Astrocyte (in vitro differentiated cells and primary cell): ENCODE results near the gene PCSK5. TPM values are rescaled to one million over a fixed set of nuclear protein-coding genes. Genes with fewer than 3 reads are reported as not detected.

Experiments
- DNase-seq: peaks from one replicate; pipeline ENCODE4 v3.0.0-alpha.2; 2010; ENCODE audit warnings: low read depth
- FAIRE-seq: peaks from 2 replicates; lab custom pipeline; 2011; peaks lifted over from hg19 to GRCh38; lab: Jason Lieb, UNC
- H2AFZ ChIP-seq: 2 replicates; pipeline ENCODE4 v1.6.0; 2012; ENCODE audit warnings: low read depth, low read length, inconsistent platforms
- H3K27ac ChIP-seq: 2 replicates; pipeline ENCODE4 v1.5.1; 2011; ENCODE audit warnings: low read depth, low read length, inconsistent platforms
- H3K27me3 ChIP-seq: 2 replicates; pipeline ENCODE4 v1.6.0; 2011; ENCODE audit warnings: low read length, inconsistent platforms; ENCODE audit not compliant: insufficient read depth
- H3K36me3 ChIP-seq: 2 replicates; pipeline ENCODE4 v1.5.1; 2011; ENCODE audit warnings: low read length, inconsistent platforms; ENCODE audit not compliant: insufficient read depth
- H3K4me1 ChIP-seq: 2 replicates; pipeline ENCODE4 v1.5.1; 2011; ENCODE audit warnings: low read length, inconsistent platforms; ENCODE audit not compliant: insufficient read depth
- H3K4me2 ChIP-seq: 2 replicates; pipeline ENCODE4 v1.6.0; 2012; ENCODE audit warnings: low read length, inconsistent platforms
- H3K4me3 ChIP-seq: 2 replicates; pipeline ENCODE4 v1.5.1; 2011; ENCODE audit warnings: low read depth, mild to moderate bottlenecking, low read length, inconsistent platforms; ENCODE audit not compliant: insufficient read depth
- H3K79me2 ChIP-seq: 2 replicates; pipeline ENCODE4 v1.6.0; 2012; ENCODE audit warnings: mild to moderate bottlenecking, low read length, inconsistent platforms; ENCODE audit not compliant: insufficient read depth
- H3K9ac ChIP-seq: 2 replicates; pipeline ENCODE4 v1.6.0; 2012; ENCODE audit warnings: mild to moderate bottlenecking, low read length, inconsistent platforms
- H3K9me3 ChIP-seq: 2 replicates; pipeline ENCODE4 v1.5.1; 2012; ENCODE audit warnings: low read depth, mild to moderate bottlenecking, low read length, inconsistent platforms; ENCODE audit not compliant: insufficient read depth
- H4K20me1 ChIP-seq: 2 replicates; pipeline ENCODE4 v1.6.0; 2012; ENCODE audit warnings: low read length, inconsistent platforms; ENCODE audit not compliant: insufficient read depth
- H3K27ac Mint-ChIP-seq: one replicate; pipeline ENCODE4 v1.8.0; 2021; ENCODE audit warnings: mild to moderate bottlenecking, mixed read lengths; ENCODE audit not compliant: unreplicated experiment
- H3K27me3 Mint-ChIP-seq: one replicate; pipeline ENCODE4 v1.8.0; 2021; ENCODE audit warnings: low read depth, mixed read lengths; ENCODE audit not compliant: unreplicated experiment
- H3K36me3 Mint-ChIP-seq: one replicate; pipeline ENCODE4 v1.8.0; 2021; ENCODE audit warnings: low read depth, mixed read lengths; ENCODE audit not compliant: unreplicated experiment
- H3K4me1 Mint-ChIP-seq: one replicate; pipeline ENCODE4 v1.8.0; 2021; ENCODE audit warnings: low read depth, mixed read lengths; ENCODE audit not compliant: unreplicated experiment
- H3K4me3 Mint-ChIP-seq: one replicate; pipeline ENCODE4 v1.8.0; 2021; ENCODE audit warnings: mild to moderate bottlenecking, moderate library complexity, mixed read lengths; ENCODE audit not compliant: unreplicated experiment
- H3K9me3 Mint-ChIP-seq: one replicate; pipeline ENCODE4 v1.8.0; 2021; ENCODE audit warnings: mild to moderate bottlenecking, mixed read lengths; ENCODE audit not compliant: unreplicated experiment
- EZH2 ChIP-seq: IDR thresholded peaks from 2 replicates; pipeline ENCODE4 v1.6.1; 2012; ENCODE audit warnings: mild to moderate bottlenecking, low read length, inconsistent platforms; ENCODE audit not compliant: insufficient read depth
- total RNA-seq: library from RNA; stranded (reverse); gene quantifications from 2 replicates; pipeline ENCODE4 v1.2.1, GENCODE V29; 2021
- TF ChIP-seq, protein P1 (sequence below): IDR thresholded peaks from 2 replicates; pipeline ENCODE4 v1.5.1; 2011; ENCODE audit warnings: low read depth, mild to moderate bottlenecking, inconsistent platforms, low read length, moderate library complexity; ENCODE audit not compliant: insufficient read depth

The PCSK5 gene
- total RNA-seq, 1 donor from 2014 or later, result 13.1 TPM

DNA sequence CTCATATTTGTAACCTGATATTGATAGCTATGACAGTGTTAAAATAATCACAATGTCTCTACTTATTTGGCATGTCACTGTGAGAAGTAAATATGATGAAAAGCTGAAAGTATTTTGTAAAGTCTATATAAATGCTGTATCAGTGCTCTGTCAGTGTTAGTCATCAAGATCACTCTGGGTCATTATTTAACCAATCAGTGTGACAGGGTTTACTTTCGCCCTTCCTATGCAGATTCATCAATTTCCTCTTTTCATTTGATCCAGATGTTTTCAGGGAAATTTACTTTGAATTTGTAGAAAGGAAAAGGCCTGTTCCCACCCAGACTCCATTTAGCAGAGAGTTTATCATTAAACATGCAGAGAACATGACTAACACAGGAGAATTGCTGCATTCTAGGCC, 9.9 kb upstream of the PCSK5 start:
- Histone ChIP-seq H4K20me1 (no peaks in the 10 kb centered on the region), H3K4me1 (peaks cover 6% of the 10 kb centered on the region), H3K79me2 (no peaks in the 10 kb centered on the region), H3K27ac (no peak overlapping the region), H3K9me3 (no peaks in the 10 kb centered on the region), H3K9ac (no peak overlapping the region), H3K36me3 (no peaks in the 10 kb centered on the region), H3K27me3 (no peaks in the 10 kb centered on the region), H3K4me2 (peak overlapping the region; percentile 32), H2AFZ (no peak overlapping the region), H3K4me3 (no peak overlapping the region)
- no peaks in the 10 kb centered on the region for H3K27me3 Mint-ChIP-seq
- H3K4me3 Mint-ChIP-seq, result no peak overlapping the region
- DNase-seq (no peak), FAIRE-seq (no peak)
- no peak for TF ChIP-seq EZH2
- TF ChIP-seq, protein P1, sequence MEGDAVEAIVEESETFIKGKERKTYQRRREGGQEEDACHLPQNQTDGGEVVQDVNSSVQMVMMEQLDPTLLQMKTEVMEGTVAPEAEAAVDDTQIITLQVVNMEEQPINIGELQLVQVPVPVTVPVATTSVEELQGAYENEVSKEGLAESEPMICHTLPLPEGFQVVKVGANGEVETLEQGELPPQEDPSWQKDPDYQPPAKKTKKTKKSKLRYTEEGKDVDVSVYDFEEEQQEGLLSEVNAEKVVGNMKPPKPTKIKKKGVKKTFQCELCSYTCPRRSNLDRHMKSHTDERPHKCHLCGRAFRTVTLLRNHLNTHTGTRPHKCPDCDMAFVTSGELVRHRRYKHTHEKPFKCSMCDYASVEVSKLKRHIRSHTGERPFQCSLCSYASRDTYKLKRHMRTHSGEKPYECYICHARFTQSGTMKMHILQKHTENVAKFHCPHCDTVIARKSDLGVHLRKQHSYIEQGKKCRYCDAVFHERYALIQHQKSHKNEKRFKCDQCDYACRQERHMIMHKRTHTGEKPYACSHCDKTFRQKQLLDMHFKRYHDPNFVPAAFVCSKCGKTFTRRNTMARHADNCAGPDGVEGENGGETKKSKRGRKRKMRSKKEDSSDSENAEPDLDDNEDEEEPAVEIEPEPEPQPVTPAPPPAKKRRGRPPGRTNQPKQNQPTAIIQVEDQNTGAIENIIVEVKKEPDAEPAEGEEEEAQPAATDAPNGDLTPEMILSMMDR, result no peak
- H3K27ac Mint-ChIP-seq, result peak overlapping the region; percentile 12
- no peaks in the 10 kb centered on the region for H3K9me3 Mint-ChIP-seq
- H3K4me1 Mint-ChIP-seq, result peaks cover 15% of the 10 kb centered on the region
- no peaks in the 10 kb centered on the region for H3K36me3 Mint-ChIP-seq

DNA sequence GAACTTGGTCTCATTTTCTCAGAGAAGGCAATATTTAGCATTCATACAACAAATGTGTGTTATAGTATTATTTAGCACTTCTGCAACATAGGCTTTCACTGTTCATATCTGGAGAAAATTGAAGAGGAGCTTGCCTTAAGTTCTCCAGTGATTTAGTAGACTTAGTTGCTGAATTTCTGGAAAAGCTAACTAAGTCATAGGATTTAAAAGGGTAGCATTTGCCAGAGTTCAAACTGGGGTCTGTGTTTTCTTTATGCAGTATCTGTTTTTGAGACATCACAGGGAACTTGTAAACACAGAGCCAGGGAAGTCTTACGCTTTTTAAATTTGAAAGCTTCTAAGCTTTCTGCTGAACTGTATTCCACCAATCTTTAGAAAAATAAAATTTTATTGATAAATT, 8.7 kb upstream of the PCSK5 start:
- peaks cover 6% of the 10 kb centered on the region for H3K4me1 ChIP-seq
- DNase-seq (no peak), FAIRE-seq (no peak)
- Mint-ChIP-seq H3K27me3 (no peaks in the 10 kb centered on the region), H3K9me3 (no peaks in the 10 kb centered on the region), H3K36me3 (no peaks in the 10 kb centered on the region), H3K4me1 (peaks cover 15% of the 10 kb centered on the region), H3K27ac (no peak overlapping the region), H3K4me3 (no peak overlapping the region)
- no peak overlapping the region for H3K9ac ChIP-seq
- H3K27ac ChIP-seq, result no peak overlapping the region
- H3K79me2 ChIP-seq, result no peaks in the 10 kb centered on the region
- no peak overlapping the region for H3K4me2 ChIP-seq
- no peak overlapping the region for H3K4me3 ChIP-seq
- no peaks in the 10 kb centered on the region for H4K20me1 ChIP-seq
- H2AFZ ChIP-seq, result no peak overlapping the region
- no peaks in the 10 kb centered on the region for H3K36me3 ChIP-seq
- H3K9me3 ChIP-seq, result no peaks in the 10 kb centered on the region
- TF ChIP-seq, protein P1, result no peak
- TF ChIP-seq EZH2, result no peak
- no peaks in the 10 kb centered on the region for H3K27me3 ChIP-seq

- Histone ChIP-seq H3K9me3 (no peaks in the 10 kb centered on the region), H3K4me2 (no peak overlapping the region), H3K27ac (no peak overlapping the region), H3K4me1 (no peaks in the 10 kb centered on the region), H4K20me1 (no peaks in the 10 kb centered on the region), H3K79me2 (no peaks in the 10 kb centered on the region), H3K27me3 (no peaks in the 10 kb centered on the region), H3K4me3 (no peak overlapping the region), H3K36me3 (no peaks in the 10 kb centered on the region), H2AFZ (no peak overlapping the region), H3K9ac (no peak overlapping the region)
- Mint-ChIP-seq H3K9me3 (no peaks in the 10 kb centered on the region), H3K36me3 (no peaks in the 10 kb centered on the region), H3K27me3 (no peaks in the 10 kb centered on the region), H3K4me3 (no peak overlapping the region), H3K27ac (no peak overlapping the region), H3K4me1 (peaks cover 1% of the 10 kb centered on the region)
- DNase-seq (no peak), FAIRE-seq (no peak)
- no peak for TF ChIP-seq EZH2
- TF ChIP-seq, protein P1, result no peak
Measured at GRCh38 chr9:75885652-75886051, 4.8 kb upstream of the PCSK5 start.
